GM10266 (cell line): ENCODE results near the gene TMEM31.

Source experiments
- DNase-seq: peaks from one replicate; pipeline ENCODE4 v3.0.0; 2012; ENCODE audit errors: extremely low spot score
- TF ChIP-seq, protein P1 (sequence below): IDR thresholded peaks from 2 replicates; pipeline ENCODE4 v1.5.1; 2012; ENCODE audit warnings: mild to moderate bottlenecking, low read depth; ENCODE audit not compliant: control insufficient read depth, insufficient read depth; ENCODE audit errors: missing control alignments

The TMEM31 gene, protein sequence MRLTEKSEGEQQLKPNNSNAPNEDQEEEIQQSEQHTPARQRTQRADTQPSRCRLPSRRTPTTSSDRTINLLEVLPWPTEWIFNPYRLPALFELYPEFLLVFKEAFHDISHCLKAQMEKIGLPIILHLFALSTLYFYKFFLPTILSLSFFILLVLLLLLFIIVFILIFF

DNA sequence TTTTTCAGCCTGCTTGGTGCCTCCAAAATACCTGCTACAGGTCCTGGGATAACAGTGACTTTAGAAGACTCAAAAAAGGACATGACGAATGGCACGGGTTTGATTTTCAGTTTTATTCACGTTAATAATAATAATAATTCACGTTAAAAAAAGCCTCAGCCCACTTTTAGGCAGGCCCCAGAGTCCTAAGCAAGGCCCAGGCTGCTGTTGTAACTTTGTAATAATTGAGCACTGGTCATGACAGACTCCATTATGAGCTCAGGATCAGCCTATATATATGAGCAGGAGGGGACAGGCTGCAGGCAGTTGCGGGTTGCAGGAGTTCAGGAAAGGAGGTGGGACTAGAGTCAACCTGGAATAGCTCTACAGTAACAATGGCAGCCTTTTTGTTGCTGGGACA, at the start of gene TMEM31:
TSS of gene TMEM31 (plus strand) at position 301 of the 400 bp plus-strand sequence. CDS start 1,350 bp downstream, outside the sequence.
- DNase-seq: no peak
- TF ChIP-seq, protein P1, sequence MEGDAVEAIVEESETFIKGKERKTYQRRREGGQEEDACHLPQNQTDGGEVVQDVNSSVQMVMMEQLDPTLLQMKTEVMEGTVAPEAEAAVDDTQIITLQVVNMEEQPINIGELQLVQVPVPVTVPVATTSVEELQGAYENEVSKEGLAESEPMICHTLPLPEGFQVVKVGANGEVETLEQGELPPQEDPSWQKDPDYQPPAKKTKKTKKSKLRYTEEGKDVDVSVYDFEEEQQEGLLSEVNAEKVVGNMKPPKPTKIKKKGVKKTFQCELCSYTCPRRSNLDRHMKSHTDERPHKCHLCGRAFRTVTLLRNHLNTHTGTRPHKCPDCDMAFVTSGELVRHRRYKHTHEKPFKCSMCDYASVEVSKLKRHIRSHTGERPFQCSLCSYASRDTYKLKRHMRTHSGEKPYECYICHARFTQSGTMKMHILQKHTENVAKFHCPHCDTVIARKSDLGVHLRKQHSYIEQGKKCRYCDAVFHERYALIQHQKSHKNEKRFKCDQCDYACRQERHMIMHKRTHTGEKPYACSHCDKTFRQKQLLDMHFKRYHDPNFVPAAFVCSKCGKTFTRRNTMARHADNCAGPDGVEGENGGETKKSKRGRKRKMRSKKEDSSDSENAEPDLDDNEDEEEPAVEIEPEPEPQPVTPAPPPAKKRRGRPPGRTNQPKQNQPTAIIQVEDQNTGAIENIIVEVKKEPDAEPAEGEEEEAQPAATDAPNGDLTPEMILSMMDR: no peak

DNA sequence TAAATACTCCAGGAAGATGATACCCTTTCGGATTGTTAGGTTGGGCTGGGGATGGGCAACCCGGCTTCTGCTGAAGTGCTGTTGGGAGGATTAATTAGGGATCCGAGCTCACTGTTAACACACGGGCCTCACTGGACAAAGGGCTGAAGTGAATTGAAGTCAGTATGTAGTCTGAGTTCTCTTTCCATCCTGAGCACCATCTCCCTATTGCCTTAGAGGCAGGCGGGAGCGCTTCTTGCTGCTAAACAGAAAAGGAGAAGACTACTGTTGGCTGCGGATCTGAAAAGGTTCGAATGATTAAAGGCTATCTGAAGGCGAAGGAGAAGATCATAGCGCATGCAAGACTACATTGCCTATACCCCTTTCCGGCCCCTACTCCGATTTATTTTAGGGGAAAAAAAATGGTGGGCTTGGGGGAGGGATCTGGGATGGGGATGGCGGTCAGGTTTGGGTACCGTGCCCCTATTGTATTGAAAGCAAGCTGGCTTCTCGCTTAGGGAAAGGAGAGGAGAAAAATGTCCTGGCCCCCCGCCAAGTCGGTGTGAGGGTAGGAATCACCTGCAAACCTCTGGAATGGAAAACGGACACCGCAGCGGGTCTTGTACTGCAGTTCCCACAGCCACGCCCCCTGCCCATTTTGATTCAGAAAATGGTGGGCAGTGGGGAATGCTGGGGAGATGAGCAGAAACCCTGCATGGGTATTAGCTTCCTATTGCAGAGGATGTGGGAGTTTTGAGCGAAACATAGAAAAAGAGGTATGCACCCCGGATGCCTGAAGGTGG, 46.5 kb upstream of the TMEM31 start:
- TF ChIP-seq, protein P1: no peak
- no peak for DNase-seq

DNA sequence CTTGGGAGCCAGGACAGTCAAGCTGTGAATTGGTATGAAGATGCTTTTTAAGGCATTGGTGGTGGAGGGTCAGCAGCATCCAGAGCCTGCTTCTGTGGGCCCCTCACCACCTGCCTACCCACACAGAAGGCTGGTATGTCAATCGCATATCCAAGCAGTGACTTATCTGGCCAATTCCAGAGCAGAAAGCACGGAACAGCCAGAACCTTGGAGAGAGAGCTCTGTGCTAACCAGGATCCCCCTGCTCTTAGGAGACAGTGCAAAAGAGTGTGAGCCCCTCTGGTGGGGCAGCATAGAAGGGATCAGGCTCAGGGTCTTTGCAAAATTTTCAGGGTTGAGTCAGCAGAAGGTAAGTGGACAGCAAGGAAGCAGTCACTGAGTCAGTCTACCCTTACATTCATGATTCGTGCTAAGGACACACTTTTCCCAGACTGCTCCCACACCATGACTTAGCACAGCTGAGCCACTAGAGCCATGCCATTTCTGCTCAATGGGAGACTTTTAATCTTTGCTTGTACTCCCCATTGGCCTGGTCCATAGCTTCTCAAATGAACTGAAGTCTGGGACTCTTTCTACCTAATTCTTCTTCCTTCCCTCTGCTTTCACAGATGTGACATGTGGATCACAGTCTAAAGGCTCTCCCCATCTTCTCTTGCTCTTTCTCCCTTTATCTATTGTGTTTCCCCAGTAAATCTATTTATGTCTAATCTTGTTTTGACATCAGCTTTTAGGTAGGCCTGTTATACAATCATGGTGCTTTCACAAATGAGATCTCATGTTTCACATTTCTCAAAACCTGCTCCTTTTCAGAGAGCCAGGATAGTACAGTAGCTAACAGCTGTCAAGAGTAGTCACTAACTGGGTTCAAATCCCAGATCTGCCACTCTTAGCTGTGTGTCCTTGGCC, 44.3 kb upstream of the TMEM31 start:
- no peak for DNase-seq
- TF ChIP-seq, protein P1: no peak

DNA sequence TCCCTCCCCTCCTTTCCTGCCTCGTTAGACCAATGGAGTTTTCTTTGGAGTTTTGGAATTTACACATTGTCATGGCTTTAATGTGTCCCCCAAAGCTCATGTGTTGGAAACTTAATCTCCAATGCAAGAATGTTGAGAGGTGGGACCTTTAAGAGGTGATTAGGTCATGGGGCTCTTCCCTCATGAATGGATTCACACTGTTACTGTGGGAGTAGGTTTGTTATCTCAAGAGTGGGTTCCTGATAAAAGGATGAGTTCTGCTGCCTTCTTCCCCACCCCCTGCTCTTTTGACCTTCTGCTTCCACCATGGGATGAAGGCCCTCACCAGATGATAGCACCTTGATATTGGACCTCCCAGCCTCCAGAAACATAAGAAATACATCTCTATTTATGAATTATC, 41.0 kb upstream of the TMEM31 start:
- no peak for DNase-seq
- TF ChIP-seq, protein P1: no peak

DNA sequence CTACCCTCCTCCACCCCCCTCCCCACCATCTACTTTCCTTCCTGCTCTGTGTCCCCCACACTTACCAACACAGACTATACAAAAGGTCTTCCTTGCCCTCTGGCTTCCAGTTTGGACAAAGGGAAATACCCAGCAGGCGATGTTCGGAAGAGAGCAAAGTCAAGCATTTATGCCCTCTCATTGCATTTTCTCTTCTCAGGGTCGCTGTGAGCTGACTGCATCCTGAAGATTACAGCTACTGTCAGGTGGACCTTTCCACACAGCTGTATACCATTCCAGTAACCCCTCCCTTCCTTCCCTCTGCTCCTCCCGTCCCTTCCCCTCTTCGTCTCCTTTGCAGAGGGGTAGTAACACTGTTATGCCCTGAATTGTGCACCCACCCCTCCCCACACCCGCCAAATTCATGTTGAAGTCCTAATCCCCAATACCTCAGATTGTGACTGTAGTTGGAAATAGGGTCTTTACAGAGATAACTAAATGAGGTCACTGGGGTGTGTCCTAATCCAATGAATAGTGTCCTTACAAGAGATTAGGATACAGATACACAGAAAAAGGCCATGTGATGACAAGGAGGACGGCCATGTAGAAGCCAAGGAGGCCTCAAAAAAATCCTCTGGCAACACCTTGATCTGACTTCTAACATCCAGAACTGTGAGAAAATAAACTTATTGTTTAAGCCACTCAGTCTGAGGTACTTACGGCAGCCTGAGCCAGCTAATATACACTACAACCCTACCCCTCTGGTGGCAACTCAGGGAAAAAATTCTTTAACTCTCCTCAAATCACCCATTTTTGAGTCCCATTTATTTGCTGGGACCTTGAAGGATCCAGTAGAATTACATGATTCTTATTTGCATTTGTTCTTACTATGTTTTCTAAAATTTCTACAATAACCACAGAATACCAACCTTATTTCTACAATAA, 35.9 kb upstream of the TMEM31 start:
- DNase-seq: no peak
- TF ChIP-seq, protein P1: no peak

DNA sequence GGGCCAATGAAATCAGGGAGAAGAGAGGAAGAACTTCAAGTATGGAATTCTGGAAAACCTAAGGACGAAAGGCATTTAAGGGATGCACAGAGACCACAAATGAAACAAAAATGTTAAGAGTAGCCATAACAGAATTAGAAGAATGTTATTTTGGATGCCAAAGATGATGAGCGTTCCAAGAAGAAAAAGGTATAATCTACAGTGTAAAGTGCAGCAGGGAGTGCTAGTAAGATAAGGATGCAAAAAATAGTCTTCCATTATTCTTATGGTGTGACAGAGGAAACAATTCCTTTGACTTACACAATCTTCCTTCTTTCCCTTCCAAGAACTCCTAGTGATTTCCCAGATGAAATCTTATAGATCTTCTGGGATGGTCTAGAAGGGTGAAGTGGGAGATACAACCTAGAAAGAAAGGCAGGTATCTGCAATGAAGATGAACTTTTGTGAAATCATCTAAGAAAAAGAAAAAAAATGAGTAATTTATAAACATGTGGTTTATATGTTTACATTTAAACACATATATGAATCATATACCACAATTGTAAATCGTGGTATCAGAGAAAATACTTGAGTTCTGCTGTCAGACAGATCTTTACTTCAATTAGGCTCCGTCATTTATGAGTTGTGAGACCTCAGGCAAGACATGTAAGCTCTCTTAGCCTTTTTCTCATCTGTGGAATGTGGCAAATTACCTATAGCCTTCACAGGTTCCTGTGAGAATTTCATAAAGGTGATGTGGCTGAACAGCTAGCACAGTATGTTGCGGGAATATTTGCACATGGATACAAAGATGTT, 32.3 kb upstream of the TMEM31 start:
- no peak for DNase-seq
- TF ChIP-seq, protein P1: no peak
